CD4-positive, alpha-beta memory T cell (primary cell): ENCODE measurements around the gene TMEM239. TPM values are rescaled to one million over a fixed set of nuclear protein-coding genes. Genes with fewer than 3 reads are reported as not detected.

Experiments
- CTCF ChIA-PET: fragments of 350-600 bp; sonication (Branson Sonifier 250); formaldehyde crosslinking; loops from one replicate; lab custom pipeline; 2021; ENCODE audit warnings: inconsistent platforms; ENCODE audit not compliant: partially characterized antibody; lab: Charles Lee
- POLR2A ChIA-PET: fragments of 350-600 bp; sonication (Branson Sonifier 250); formaldehyde crosslinking; loops from one replicate; lab custom pipeline; 2021; ENCODE audit not compliant: partially characterized antibody; lab: Charles Lee
- DNase-seq, 5 donors: peaks; one replicate each; pipeline versions ENCODE4 v3.0.0 to v3.0.0-alpha.2; 2020 to 2022; ENCODE audit warnings: mixed read lengths in 1 of 5
- H3K27ac ChIP-seq: one replicate; pipeline ENCODE4 v1.7.0; 2013; ENCODE audit warnings: low read depth, low read length
- H3K27me3 ChIP-seq: 2 replicates; pipeline ENCODE4 v1.7.0; 2013; ENCODE audit warnings: mild to moderate bottlenecking, low read length, moderate library complexity; ENCODE audit not compliant: insufficient read depth
- H3K36me3 ChIP-seq: 2 replicates; pipeline ENCODE4 v1.7.0; 2013; ENCODE audit warnings: mild to moderate bottlenecking, low read length, moderate library complexity; ENCODE audit not compliant: insufficient read depth
- H3K4me1 ChIP-seq: 2 replicates; pipeline ENCODE4 v1.7.0; 2013; ENCODE audit warnings: mild to moderate bottlenecking, low read length, moderate library complexity; ENCODE audit not compliant: insufficient read depth
- H3K4me3 ChIP-seq, 2 donors: one replicate each; pipeline ENCODE4 v1.7.0; 2013; ENCODE audit warnings: low read length in 2 of 2, mild to moderate bottlenecking in 1 of 2
- H3K9me3 ChIP-seq, 2 donors: one replicate each; pipeline ENCODE4 v1.7.0; 2013; ENCODE audit warnings: low read length in 2 of 2, control low read depth in 1 of 2; ENCODE audit not compliant: control insufficient read depth in 1 of 2
- H3K27ac Mint-ChIP-seq, 7 donors: one replicate each; pipeline ENCODE4 v1.8.0; 2020 to 2021; ENCODE audit warnings: mixed read lengths in 7 of 7, mild to moderate bottlenecking in 6 of 7, inconsistent platforms in 3 of 7, moderate library complexity in 3 of 7
- H3K27me3 Mint-ChIP-seq, 2 donors: one replicate each; pipeline ENCODE4 v1.8.0; 2020 to 2021; ENCODE audit warnings: mixed read lengths in 2 of 2
- H3K36me3 Mint-ChIP-seq, 2 donors: one replicate each; pipeline ENCODE4 v1.8.0; 2020 to 2021; ENCODE audit warnings: mixed read lengths in 2 of 2, inconsistent platforms in 1 of 2, mild to moderate bottlenecking in 1 of 2
- H3K4me1 Mint-ChIP-seq, 4 donors: one replicate each; pipeline ENCODE4 v1.8.0; 2020 to 2021; ENCODE audit warnings: mixed read lengths in 4 of 4, mild to moderate bottlenecking in 1 of 4
- H3K4me3 Mint-ChIP-seq, 8 donors: one replicate each; pipeline ENCODE4 v1.8.0; 2020 to 2021; ENCODE audit warnings: mixed read lengths in 8 of 8, mild to moderate bottlenecking in 7 of 8, moderate library complexity in 6 of 8, inconsistent platforms in 3 of 8
- H3K9me3 Mint-ChIP-seq, 8 donors: one replicate each; pipeline ENCODE4 v1.8.0; 2020 to 2021; ENCODE audit warnings: mixed read lengths in 8 of 8, mild to moderate bottlenecking in 5 of 8, inconsistent platforms in 3 of 8, moderate library complexity in 1 of 8
- intact Hi-C: fragments of 100-400 bp; cut with micrococcal nuclease; formaldehyde crosslinking; loops from one replicate; pipeline ENCODE4 v1.15.1; 2023
- polyA plus RNA-seq, 2 donors: library from polyadenylated mRNA; unstranded; fragments of 300-500 nt; fragmentation: Illumina TruSeq; gene quantifications; one replicate each; pipeline ENCODE4 v1.2.3, GENCODE V29; 2021
- total RNA-seq, 2 experiments: library from RNA; stranded (reverse); gene quantifications; one replicate each; pipeline ENCODE4 v1.2.3, GENCODE V29; 2021

The TMEM239 gene
- total and polyA plus RNA-seq, 4 experiments from 2014 or later: not detected

DNA sequence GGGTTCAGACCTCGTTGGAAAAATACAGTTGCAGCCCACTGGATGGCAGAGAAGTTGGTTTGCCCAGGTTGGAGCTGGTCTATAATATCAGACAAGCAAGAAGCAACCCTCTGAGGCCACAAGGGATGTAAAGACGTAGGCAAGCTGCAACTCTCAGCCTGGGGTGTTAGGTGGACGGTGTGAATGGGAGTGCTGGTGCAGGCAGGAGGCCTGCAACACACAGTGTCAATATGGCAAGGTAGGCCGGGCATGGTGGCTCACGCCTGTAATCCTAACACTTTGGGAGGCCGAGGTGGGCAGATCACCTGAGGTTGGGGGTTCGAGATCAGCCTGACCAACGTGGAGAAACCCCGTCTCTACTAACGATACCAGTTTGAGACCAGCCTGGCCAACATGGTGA, 34.9 kb downstream of the TMEM239 start:
- POLR2A ChIA-PET: interaction anchor here (3.8 kb wide), 1 partner anchor 10 kb away, joined by 20 read pairs; the partner anchor contains the start of genes PCED1A and VPS16
- no peak for DNase-seq

DNA sequence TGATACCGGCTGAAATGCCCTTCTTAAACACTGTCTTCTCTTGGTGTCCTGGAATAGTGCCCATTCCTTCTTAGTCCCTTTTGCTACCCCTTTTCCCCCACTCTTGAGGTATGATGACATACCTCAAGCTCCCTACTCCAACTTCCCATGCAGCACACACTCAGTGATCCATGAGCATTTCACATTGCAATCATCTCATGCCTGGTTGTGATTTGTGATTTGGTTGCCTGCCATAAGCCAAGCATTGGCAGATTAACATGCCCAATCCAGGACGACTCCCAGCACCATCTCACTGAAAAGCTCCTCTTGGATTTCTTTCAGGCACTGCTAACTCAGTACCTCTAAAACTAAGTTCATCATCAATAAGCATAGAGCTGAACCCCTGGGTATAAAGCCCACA, 42.4 kb downstream of the TMEM239 start:
- intact Hi-C loops: no loop called here
- peak overlapping the region in 1 of 7 donors; percentile 25 for H3K27ac Mint-ChIP-seq
- CTCF ChIA-PET: interaction anchor here (0.6 kb wide), 1 partner anchor 212 kb away, joined by 3 read pairs; no protein-coding TSS in a partner anchor

More for the DNA sequence above, 34.9 kb downstream of the TMEM239 start:
- peaks cover 0 to 4% of the 10 kb centered on the region in 2 donors for H3K36me3 Mint-ChIP-seq
- no peak overlapping the region for H3K4me3 Mint-ChIP-seq
- H3K27ac Mint-ChIP-seq: peak overlapping the region in 2 of 7 donors; percentile 13
- Histone ChIP-seq H3K27me3 (no peaks in the 10 kb centered on the region), H3K9me3 (no peaks in the 10 kb centered on the region), H3K4me1 (peaks cover 13% of the 10 kb centered on the region), H3K4me3 (no peak overlapping the region), H3K27ac (no peak overlapping the region), H3K36me3 (no peaks in the 10 kb centered on the region)
- no peaks in the 10 kb centered on the region for H3K27me3 Mint-ChIP-seq
- intact Hi-C loops: no loop called here
- peaks cover 13 to 30% (median 17%) of the 10 kb centered on the region in 4 donors for H3K4me1 Mint-ChIP-seq
- H3K9me3 Mint-ChIP-seq: no peaks in the 10 kb centered on the region
- CTCF ChIA-PET: interaction anchor here (0.9 to 2.2 kb wide), 7 partner anchors 7 to 163 kb away, joined by 3 to 11 read pairs (median 3); partner anchors contain the start of genes PCED1A and VPS16

DNA sequence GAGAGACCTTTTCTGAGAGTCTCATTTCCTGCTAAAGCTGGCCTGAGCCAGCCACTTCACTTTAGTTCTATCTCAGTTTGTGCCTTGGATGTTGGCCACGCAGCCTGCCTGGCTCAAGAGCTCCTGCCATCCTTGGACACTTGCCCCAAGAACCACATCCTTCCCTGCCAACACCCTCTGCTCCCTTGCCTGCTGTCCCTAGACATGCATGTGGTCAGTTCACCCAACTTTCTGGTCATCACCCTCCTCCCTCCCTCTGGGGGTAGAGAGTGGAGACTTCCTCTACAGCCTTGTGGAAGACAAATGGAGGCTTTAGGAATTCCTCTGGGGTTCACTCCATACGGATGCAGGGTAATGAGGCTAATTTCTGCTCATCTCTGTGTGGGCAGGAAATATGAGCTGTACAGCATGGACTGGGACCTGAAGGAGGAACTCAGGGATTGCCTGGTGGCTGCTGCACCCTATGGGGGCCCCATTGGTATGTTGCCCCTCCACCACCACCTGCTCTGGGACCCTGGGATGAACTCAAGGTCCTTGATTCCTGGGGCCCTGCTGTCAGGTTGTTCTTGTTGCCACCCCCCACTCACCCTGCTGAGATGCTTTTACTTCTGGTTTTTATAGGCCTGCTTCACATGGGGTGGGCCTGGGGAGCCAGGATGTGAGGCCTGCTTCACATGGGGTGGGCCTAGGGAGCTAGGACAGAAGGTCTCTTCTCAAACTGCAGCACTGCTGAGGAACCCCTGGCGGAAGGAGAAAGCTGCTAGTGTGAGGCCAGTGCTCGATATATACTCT, 43.4 kb downstream of the TMEM239 start:
- Histone ChIP-seq H3K27me3 (no peaks in the 10 kb centered on the region), H3K27ac (no peak overlapping the region), H3K9me3 (no peaks in the 10 kb centered on the region), H3K4me3 (no peak overlapping the region), H3K36me3 (peaks cover 33% of the 10 kb centered on the region), H3K4me1 (no peaks in the 10 kb centered on the region)
- H3K4me3 Mint-ChIP-seq: no peak overlapping the region
- DNase-seq: no peak
- ChIA-PET CTCF (no interaction called here), POLR2A (no interaction called here)
- peak overlapping the region in 1 of 7 donors; percentile 4 for H3K27ac Mint-ChIP-seq
- H3K9me3 Mint-ChIP-seq: no peaks in the 10 kb centered on the region
- H3K36me3 Mint-ChIP-seq: peaks cover 11 to 16% of the 10 kb centered on the region in 2 donors
- intact Hi-C loops: no loop called here
- H3K27me3 Mint-ChIP-seq: no peaks in the 10 kb centered on the region
- peaks cover 0 to 5% (median 5%) of the 10 kb centered on the region in 4 donors for H3K4me1 Mint-ChIP-seq

More for the DNA sequence above, 42.4 kb downstream of the TMEM239 start:
- peaks cover 0 to 7% (median 5%) of the 10 kb centered on the region in 4 donors for H3K4me1 Mint-ChIP-seq
- POLR2A ChIA-PET: no interaction called here
- Histone ChIP-seq H3K4me3 (no peak overlapping the region), H3K27ac (no peak overlapping the region), H3K27me3 (no peaks in the 10 kb centered on the region), H3K4me1 (no peaks in the 10 kb centered on the region), H3K9me3 (no peaks in the 10 kb centered on the region), H3K36me3 (peaks cover 28% of the 10 kb centered on the region)
- DNase-seq: no peak
- peaks cover 10 to 12% of the 10 kb centered on the region in 2 donors for H3K36me3 Mint-ChIP-seq
- no peaks in the 10 kb centered on the region for H3K27me3 Mint-ChIP-seq
- H3K4me3 Mint-ChIP-seq: no peak overlapping the region
- no peaks in the 10 kb centered on the region for H3K9me3 Mint-ChIP-seq

DNA sequence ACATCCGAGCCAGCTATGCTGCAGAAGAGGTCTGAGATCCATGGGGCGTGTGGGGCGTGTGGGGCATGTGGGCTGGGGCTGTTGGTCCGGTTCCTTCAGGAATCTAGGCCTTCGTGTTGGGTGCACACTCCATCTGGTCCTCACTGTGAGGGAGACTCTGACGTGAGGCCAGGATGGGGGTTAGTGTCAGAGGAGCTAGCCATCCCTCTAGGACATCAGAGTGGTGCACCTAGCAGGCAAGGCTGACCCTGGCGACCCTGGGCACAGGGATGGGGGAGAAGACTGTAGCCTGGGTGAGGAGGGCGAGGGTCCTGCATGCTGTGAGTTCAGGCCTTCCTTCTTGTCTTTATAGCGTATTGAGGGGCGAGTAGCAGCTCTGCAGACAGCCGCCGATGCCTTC, 48.5 kb downstream of the TMEM239 start:
- no peaks in the 10 kb centered on the region for H3K9me3 ChIP-seq
- Mint-ChIP-seq H3K27ac (peak overlapping the region in 1 of 7 donors; percentile 51), H3K36me3 (peaks cover 11 to 39% of the 10 kb centered on the region in 2 donors), H3K4me3 (no peak overlapping the region), H3K9me3 (no peaks in the 10 kb centered on the region), H3K27me3 (no peaks in the 10 kb centered on the region), H3K4me1 (peaks cover 7 to 35% (median 11%) of the 10 kb centered on the region in 4 donors)
- ChIA-PET POLR2A (interaction anchor here (1.2 to 1.3 kb wide), 2 partner anchors 15 to 25 kb away, joined by 3 read pairs; no protein-coding TSS in a partner anchor), CTCF (interaction anchor here (0.6 kb wide), 1 partner anchor 354 kb away, joined by 3 read pairs; no protein-coding TSS in a partner anchor)
- peaks cover 4% of the 10 kb centered on the region for H3K4me1 ChIP-seq
- intact Hi-C loops: no loop called here
- no peaks in the 10 kb centered on the region for H3K27me3 ChIP-seq
- H3K36me3 ChIP-seq: peaks cover 44% of the 10 kb centered on the region
- H3K27ac ChIP-seq: no peak overlapping the region
- H3K4me3 ChIP-seq: no peak overlapping the region
- DNase-seq: no peak

DNA sequence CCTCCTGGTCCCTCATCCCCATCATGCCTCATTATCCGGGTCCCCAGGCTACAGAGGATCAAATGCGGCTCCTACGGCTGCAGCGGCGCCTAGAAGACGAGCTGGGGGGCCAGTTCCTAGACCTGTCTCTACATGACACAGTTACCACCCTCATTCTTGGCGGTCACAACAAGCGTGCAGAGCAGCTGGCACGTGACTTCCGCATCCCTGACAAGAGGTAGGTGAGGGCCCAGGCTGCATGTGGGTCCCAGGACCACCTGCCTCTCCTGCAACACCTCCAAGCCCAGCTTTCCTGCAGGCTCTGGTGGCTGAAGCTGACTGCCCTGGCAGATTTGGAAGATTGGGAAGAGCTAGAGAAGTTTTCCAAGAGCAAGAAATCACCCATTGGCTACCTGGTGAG, 48.9 kb downstream of the TMEM239 start:
- Histone ChIP-seq H3K4me3 (no peak overlapping the region), H3K27me3 (no peaks in the 10 kb centered on the region), H3K27ac (no peak overlapping the region), H3K9me3 (no peaks in the 10 kb centered on the region), H3K4me1 (peaks cover 4% of the 10 kb centered on the region), H3K36me3 (peaks cover 42% of the 10 kb centered on the region)
- POLR2A ChIA-PET: interaction anchor here (1.2 to 1.3 kb wide), 2 partner anchors 16 to 25 kb away, joined by 3 read pairs; no protein-coding TSS in a partner anchor
- Mint-ChIP-seq H3K9me3 (no peaks in the 10 kb centered on the region), H3K27ac (peak overlapping the region in 2 of 7 donors; percentile 37 to 90), H3K27me3 (no peaks in the 10 kb centered on the region), H3K4me1 (peaks cover 7 to 35% (median 11%) of the 10 kb centered on the region in 4 donors), H3K36me3 (peaks cover 11 to 39% of the 10 kb centered on the region in 2 donors), H3K4me3 (no peak overlapping the region)
- CTCF ChIA-PET: interaction anchor here (0.6 to 0.9 kb wide), 2 partner anchors 36 to 354 kb away, joined by 3 read pairs; no protein-coding TSS in a partner anchor
- intact Hi-C loops: no loop called here
- no peak for DNase-seq

DNA sequence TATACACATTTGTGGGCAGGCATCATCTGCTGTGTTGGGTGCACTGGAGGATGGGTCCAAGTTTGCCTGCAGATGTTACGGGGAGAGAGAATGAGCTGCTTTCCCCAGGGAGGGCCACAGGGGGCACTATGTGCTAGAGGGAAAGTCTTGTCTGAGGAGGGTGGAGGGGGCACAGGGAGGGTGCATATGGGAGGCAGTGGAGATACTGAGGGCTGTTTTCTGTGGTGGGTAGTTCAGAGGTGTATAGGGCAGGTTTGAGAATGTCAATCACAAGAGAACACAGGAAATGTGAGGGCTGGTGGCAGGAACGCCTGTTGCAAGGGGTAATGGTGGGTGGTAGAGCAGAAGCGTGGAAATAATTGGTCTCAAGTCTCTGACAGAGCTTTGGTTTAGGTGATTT, 49.5 kb downstream of the TMEM239 start:
- Mint-ChIP-seq H3K27me3 (no peaks in the 10 kb centered on the region), H3K27ac (peak overlapping the region in 4 of 7 donors; percentile 3 to 90 (median 71)), H3K9me3 (no peaks in the 10 kb centered on the region), H3K4me3 (no peak overlapping the region), H3K4me1 (peaks cover 7 to 35% (median 11%) of the 10 kb centered on the region in 4 donors), H3K36me3 (peaks cover 11 to 39% of the 10 kb centered on the region in 2 donors)
- no peaks in the 10 kb centered on the region for H3K9me3 ChIP-seq
- no peak for DNase-seq
- no peak overlapping the region for H3K4me3 ChIP-seq
- no peaks in the 10 kb centered on the region for H3K27me3 ChIP-seq
- POLR2A ChIA-PET: interaction anchor here (1.2 to 1.3 kb wide), 2 partner anchors 16 to 26 kb away, joined by 3 read pairs; no protein-coding TSS in a partner anchor
- no peak overlapping the region for H3K27ac ChIP-seq
- H3K36me3 ChIP-seq: peaks cover 39% of the 10 kb centered on the region
- intact Hi-C loops: no loop called here
- CTCF ChIA-PET: interaction anchor here (0.9 kb wide), 1 partner anchor 35 kb away, joined by 3 read pairs; no protein-coding TSS in a partner anchor
- peaks cover 4% of the 10 kb centered on the region for H3K4me1 ChIP-seq

DNA sequence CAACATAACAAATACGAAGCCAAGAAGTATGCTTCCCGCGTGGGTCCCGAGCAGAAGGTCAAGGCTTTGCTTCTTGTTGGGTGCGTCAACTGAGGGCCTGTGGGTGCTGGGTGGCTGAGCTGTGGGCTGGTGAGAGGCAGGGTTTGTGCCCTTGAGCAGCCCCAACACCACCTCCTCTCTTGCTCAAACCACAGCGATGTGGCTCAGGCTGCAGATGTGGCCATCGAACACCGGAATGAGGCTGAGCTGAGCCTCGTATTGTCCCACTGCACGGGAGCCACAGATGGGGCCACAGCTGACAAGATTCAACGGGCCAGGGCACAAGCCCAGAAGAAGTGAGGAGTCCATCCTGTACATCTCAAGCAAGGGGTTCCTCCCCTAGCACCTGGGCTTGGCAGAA, 50.1 kb downstream of the TMEM239 start:
- DNase-seq: no peak
- H3K27me3 ChIP-seq: no peaks in the 10 kb centered on the region
- Mint-ChIP-seq H3K27me3 (no peaks in the 10 kb centered on the region), H3K9me3 (no peaks in the 10 kb centered on the region), H3K27ac (no peak overlapping the region), H3K4me1 (peaks cover 9 to 35% (median 12%) of the 10 kb centered on the region in 4 donors), H3K36me3 (peaks cover 7 to 34% of the 10 kb centered on the region in 2 donors), H3K4me3 (no peak overlapping the region)
- peaks cover 4% of the 10 kb centered on the region for H3K4me1 ChIP-seq
- H3K4me3 ChIP-seq: no peak overlapping the region
- H3K27ac ChIP-seq: no peak overlapping the region
- H3K36me3 ChIP-seq: peaks cover 33% of the 10 kb centered on the region
- CTCF ChIA-PET: interaction anchor here (1.2 kb wide), 1 partner anchor 192 kb away, joined by 3 read pairs; no protein-coding TSS in a partner anchor
- intact Hi-C loops: no loop called here
- no peaks in the 10 kb centered on the region for H3K9me3 ChIP-seq
- POLR2A ChIA-PET: no interaction called here
